ENCODE results near the gene NTN5.

GRCh38 chr19:48656840-48657474, 15.9 kb downstream of the NTN5 start:
- TF ChIP-seq POLR2A (IDR thresholded peaks at IDR 0.05) (no peak), POLR2AphosphoS5 (IDR thresholded peaks at IDR 0.05; ENCODE audit: insufficient read depth in 1 of 2, low read depth in 1 of 2) (no peak)

Data from vagina (tissue), 2 donors.